ENCODE measurements around the gene C4A. TPM values are rescaled to one million over a fixed set of nuclear protein-coding genes. Genes with fewer than 3 reads are reported as not detected.
A peak's percentile ranks its signal among the peaks of the same experiment; 100 is the strongest.
"Not testable (repeated sequence)": the region's sequence is repeated elsewhere in the genome, so short reads cannot be mapped to it uniquely, and the experiment has no call there.

Gene C4A
- total RNA-seq, 1 experiment from 2014 or later: 1.5 TPM

GRCh38 chr6:31977816-31978431 is 3.9 kb upstream of the C4A start:
- POLR2A ChIA-PET: no interaction called here
- intact Hi-C loops (cut with micrococcal nuclease; ENCODE audit: unreplicated experiment): no loop called here

GRCh38 chr6:31978831-31979230 is 3.0 kb upstream of the C4A start:
- H3K27me3 Mint-ChIP-seq (ENCODE audit: insufficient read depth, unreplicated experiment): no peaks in the 10 kb centered on the region
- no peaks in the 10 kb centered on the region for H3K4me1 ChIP-seq
- no peak overlapping the region for H3K4me3 ChIP-seq (ENCODE audit: low read depth, low read length)
- H3K9me3 Mint-ChIP-seq (ENCODE audit: unreplicated experiment): no peaks in the 10 kb centered on the region
- no peaks in the 10 kb centered on the region for H3K27me3 ChIP-seq (replicated peaks; ENCODE audit: control insufficient read depth, insufficient read depth, low read length)
- H3K27ac Mint-ChIP-seq (ENCODE audit: unreplicated experiment): no peak overlapping the region
- no peak overlapping the region for H3K4me3 Mint-ChIP-seq (ENCODE audit: unreplicated experiment)
- intact Hi-C loops (cut with micrococcal nuclease; ENCODE audit: unreplicated experiment): no loop called here
- no peaks in the 10 kb centered on the region; the same call in 1 of the 2 replicates for H3K36me3 ChIP-seq (ENCODE audit: control insufficient read depth, insufficient read depth, low read length)
- TF ChIP-seq CTCF (IDR thresholded peaks at IDR 0.05; ENCODE audit: insufficient read depth in 1 of 2, low read depth in 1 of 2, low read length in 1 of 2, severe bottlenecking in 1 of 2, unreplicated experiment in 1 of 2): no peak
- H3K9me3 ChIP-seq: no peaks in the 10 kb centered on the region
- ChIA-PET CTCF (no interaction called here), POLR2A (no interaction called here)
- no peaks in the 10 kb centered on the region for H3K4me1 Mint-ChIP-seq (ENCODE audit: low read depth, unreplicated experiment)
- no peak for DNase-seq
- H3K36me3 Mint-ChIP-seq (ENCODE audit: insufficient read depth, unreplicated experiment): peaks cover 12% of the 10 kb centered on the region
- BruUV-seq (replicated peaks): no TSS peak

More at GRCh38 chr6:31977816-31978431, 3.9 kb upstream of the C4A start:
- no TSS peak for BruUV-seq (replicated peaks)
- H3K27ac Mint-ChIP-seq (ENCODE audit: unreplicated experiment): no peak overlapping the region
- Histone ChIP-seq H3K4me3 (ENCODE audit: low read depth, low read length) (no peak overlapping the region), H3K27me3 (replicated peaks; ENCODE audit: control insufficient read depth, insufficient read depth, low read length) (no peaks in the 10 kb centered on the region), H3K36me3 (ENCODE audit: control insufficient read depth, insufficient read depth, low read length) (no peaks in the 10 kb centered on the region; the same call in 1 of the 2 replicates), H3K4me1 (no peaks in the 10 kb centered on the region), H3K9me3 (no peaks in the 10 kb centered on the region)
- no peaks in the 10 kb centered on the region for H3K27me3 Mint-ChIP-seq (ENCODE audit: insufficient read depth, unreplicated experiment)
- CTCF ChIA-PET: interaction anchor here (0.7 kb wide), 2 partner anchors 101 to 207 kb away, joined by 3 to 4 read pairs; no protein-coding TSS in a partner anchor
- H3K9me3 Mint-ChIP-seq (ENCODE audit: unreplicated experiment): no peaks in the 10 kb centered on the region
- H3K4me1 Mint-ChIP-seq (ENCODE audit: low read depth, unreplicated experiment): peaks cover 9% of the 10 kb centered on the region
- TF ChIP-seq CTCF (IDR thresholded peaks at IDR 0.05; ENCODE audit: insufficient read depth in 1 of 2, low read depth in 1 of 2, low read length in 1 of 2, severe bottlenecking in 1 of 2, unreplicated experiment in 1 of 2): no peak
- DNase-seq: no peak
- H3K4me3 Mint-ChIP-seq (ENCODE audit: unreplicated experiment): no peak overlapping the region
- H3K36me3 Mint-ChIP-seq (ENCODE audit: insufficient read depth, unreplicated experiment): peaks cover 21% of the 10 kb centered on the region

GRCh38 chr6:31979238-31979898 is 2.5 kb upstream of the C4A start:
- no peaks in the 10 kb centered on the region for H3K27me3 Mint-ChIP-seq (ENCODE audit: insufficient read depth, unreplicated experiment)
- H3K4me3 Mint-ChIP-seq (ENCODE audit: unreplicated experiment): no peak overlapping the region
- peak overlapping the region; percentile 6 for H3K27ac Mint-ChIP-seq (ENCODE audit: unreplicated experiment)
- ChIA-PET POLR2A (no interaction called here), CTCF (no interaction called here)
- no peaks in the 10 kb centered on the region for H3K4me1 ChIP-seq
- intact Hi-C loops (cut with micrococcal nuclease; ENCODE audit: unreplicated experiment): no loop called here
- no peak overlapping the region for H3K4me3 ChIP-seq (ENCODE audit: low read depth, low read length)
- peaks cover 7% of the 10 kb centered on the region for H3K36me3 Mint-ChIP-seq (ENCODE audit: insufficient read depth, unreplicated experiment)
- no peaks in the 10 kb centered on the region for H3K9me3 ChIP-seq
- no peaks in the 10 kb centered on the region for H3K4me1 Mint-ChIP-seq (ENCODE audit: low read depth, unreplicated experiment)
- H3K27me3 ChIP-seq (replicated peaks; ENCODE audit: control insufficient read depth, insufficient read depth, low read length): no peaks in the 10 kb centered on the region
- no TSS peak for BruUV-seq (replicated peaks)
- no peaks in the 10 kb centered on the region for H3K9me3 Mint-ChIP-seq (ENCODE audit: unreplicated experiment)
- TF ChIP-seq CTCF (IDR thresholded peaks at IDR 0.05; ENCODE audit: insufficient read depth in 1 of 2, low read depth in 1 of 2, low read length in 1 of 2, severe bottlenecking in 1 of 2, unreplicated experiment in 1 of 2): no peak
- no peaks in the 10 kb centered on the region; the same call in 1 of the 2 replicates for H3K36me3 ChIP-seq (ENCODE audit: control insufficient read depth, insufficient read depth, low read length)
- DNase-seq: no peak

- BruUV-seq (replicated peaks); H3K36me3 ChIP-seq (ENCODE audit: control insufficient read depth, insufficient read depth, low read length); H3K4me3 ChIP-seq (ENCODE audit: low read depth, low read length); H3K9me3 ChIP-seq; H3K36me3 Mint-ChIP-seq (ENCODE audit: insufficient read depth, unreplicated experiment); H3K27me3 ChIP-seq (replicated peaks; ENCODE audit: control insufficient read depth, insufficient read depth, low read length); H3K4me1 Mint-ChIP-seq (ENCODE audit: low read depth, unreplicated experiment); CTCF ChIA-PET; DNase-seq; H3K4me3 Mint-ChIP-seq (ENCODE audit: unreplicated experiment); POLR2A ChIA-PET; H3K27me3 Mint-ChIP-seq (ENCODE audit: insufficient read depth, unreplicated experiment); intact Hi-C loops (cut with micrococcal nuclease; ENCODE audit: unreplicated experiment); H3K9me3 Mint-ChIP-seq (ENCODE audit: unreplicated experiment); H3K4me1 ChIP-seq: not testable (repeated sequence)
- peak overlapping the region; percentile 6 for H3K27ac Mint-ChIP-seq (ENCODE audit: unreplicated experiment)
These were observed 1.5 kb upstream of the C4A start for GRCh38 chr6:31980195-31980876.

GRCh38 chr6:31980998-31981397 is 859 bp upstream of the C4A start:
- BruUV-seq (replicated peaks); H3K36me3 Mint-ChIP-seq (ENCODE audit: insufficient read depth, unreplicated experiment); intact Hi-C loops (cut with micrococcal nuclease; ENCODE audit: unreplicated experiment); POLR2A ChIA-PET; H3K27me3 Mint-ChIP-seq (ENCODE audit: insufficient read depth, unreplicated experiment); H3K4me3 ChIP-seq (ENCODE audit: low read depth, low read length); H3K27ac Mint-ChIP-seq (ENCODE audit: unreplicated experiment); H3K27me3 ChIP-seq (replicated peaks; ENCODE audit: control insufficient read depth, insufficient read depth, low read length); DNase-seq; H3K4me1 Mint-ChIP-seq (ENCODE audit: low read depth, unreplicated experiment); H3K4me1 ChIP-seq; H3K36me3 ChIP-seq (ENCODE audit: control insufficient read depth, insufficient read depth, low read length); CTCF ChIA-PET; H3K9me3 Mint-ChIP-seq (ENCODE audit: unreplicated experiment); H3K9me3 ChIP-seq; H3K4me3 Mint-ChIP-seq (ENCODE audit: unreplicated experiment): not testable (repeated sequence)
